Skin epidermis (tissue), 12 donors: Measurements from ENCODE around the gene LRMDA.

Experiments used
- H3K27ac ChIP-seq, 21 experiments: fragments of 200-600 bp; sonication (generic) in 11 of 21; one replicate each; pipeline ENCODE4 v1.5.0; 2020; ENCODE audit warnings: mild to moderate bottlenecking in 3 of 21, inconsistent platforms in 2 of 21, moderate library complexity in 2 of 21
- H3K4me3 ChIP-seq, 7 experiments: fragments of 200-600 bp; sonication (generic) in 2 of 7; one replicate each; pipeline ENCODE4 v1.5.0; 2020; ENCODE audit warnings: inconsistent platforms in 2 of 7, mild to moderate bottlenecking in 2 of 7, moderate library complexity in 1 of 7

Gene LRMDA

GRCh38 chr10:75703191-75703854 is 271.9 kb downstream of the LRMDA start:
- Histone ChIP-seq H3K27ac (no peak overlapping the region), H3K4me3 (no peak overlapping the region)

GRCh38 chr10:75705426-75705825 is 274.0 kb downstream of the LRMDA start:
- H3K27ac ChIP-seq, result no peak overlapping the region

GRCh38 chr10:75707080-75707840 is 275.8 kb downstream of the LRMDA start:
- Histone ChIP-seq H3K27ac (no peak overlapping the region), H3K4me3 (no peak overlapping the region)

More at GRCh38 chr10:75705426-75705825, 274.0 kb downstream of the LRMDA start:
- no peak overlapping the region for H3K4me3 ChIP-seq

- H3K27ac ChIP-seq, result no peak overlapping the region
- H3K4me3 ChIP-seq, result no peak overlapping the region
Observed at GRCh38 chr10:75708060-75708459, 276.6 kb downstream of the LRMDA start.

GRCh38 chr10:75709245-75709644 is 277.8 kb downstream of the LRMDA start:
- no peak overlapping the region for H3K4me3 ChIP-seq

GRCh38 chr10:75709811-75710210 is 278.4 kb downstream of the LRMDA start:
- no peak overlapping the region for H3K4me3 ChIP-seq
- H3K27ac ChIP-seq, result no peak overlapping the region

More at GRCh38 chr10:75709245-75709644, 277.8 kb downstream of the LRMDA start:
- H3K27ac ChIP-seq, result no peak overlapping the region

- Histone ChIP-seq H3K27ac (no peak overlapping the region), H3K4me3 (no peak overlapping the region)
Observed at GRCh38 chr10:75712242-75712880, 280.9 kb downstream of the LRMDA start.

- Histone ChIP-seq H3K27ac (no peak overlapping the region), H3K4me3 (no peak overlapping the region)
Observed at GRCh38 chr10:75716506-75716905, 285.1 kb downstream of the LRMDA start.

GRCh38 chr10:75717126-75717916 is 285.9 kb downstream of the LRMDA start:
- Histone ChIP-seq H3K4me3 (no peak overlapping the region), H3K27ac (no peak overlapping the region)

- Histone ChIP-seq H3K27ac (no peak overlapping the region), H3K4me3 (no peak overlapping the region)
Observed at GRCh38 chr10:75718991-75719390, 287.6 kb downstream of the LRMDA start.

GRCh38 chr10:75720157-75720556 is 288.7 kb downstream of the LRMDA start:
- no peak overlapping the region for H3K4me3 ChIP-seq
- H3K27ac ChIP-seq, result no peak overlapping the region

GRCh38 chr10:75722020-75722419 is 290.6 kb downstream of the LRMDA start:
- Histone ChIP-seq H3K4me3 (no peak overlapping the region), H3K27ac (no peak overlapping the region)

GRCh38 chr10:75722609-75723008 is 291.2 kb downstream of the LRMDA start:
- H3K4me3 ChIP-seq, result no peak overlapping the region

GRCh38 chr10:75723319-75723980 is 292.0 kb downstream of the LRMDA start:
- Histone ChIP-seq H3K4me3 (no peak overlapping the region), H3K27ac (no peak overlapping the region)

More at GRCh38 chr10:75722609-75723008, 291.2 kb downstream of the LRMDA start:
- H3K27ac ChIP-seq, result no peak overlapping the region

GRCh38 chr10:75724047-75724446 is 292.6 kb downstream of the LRMDA start:
- Histone ChIP-seq H3K4me3 (no peak overlapping the region), H3K27ac (no peak overlapping the region)

- no peak overlapping the region for H3K4me3 ChIP-seq
- no peak overlapping the region for H3K27ac ChIP-seq
Observed at GRCh38 chr10:75726522-75727483, 295.4 kb downstream of the LRMDA start.

- Histone ChIP-seq H3K4me3 (no peak overlapping the region), H3K27ac (no peak overlapping the region)
Observed at GRCh38 chr10:75730847-75731246, 299.4 kb downstream of the LRMDA start.

- Histone ChIP-seq H3K27ac (no peak overlapping the region), H3K4me3 (no peak overlapping the region)
Observed at GRCh38 chr10:75733135-75733890, 301.9 kb downstream of the LRMDA start.
